SW480 (cell line): Measurements from ENCODE around the gene CMIP.

Experiments
- DNase-seq: peaks from one replicate; pipeline ENCODE4 v3.0.0-alpha.2; 2016; ENCODE audit warnings: low spot score

Gene CMIP

GRCh38 chr16:81447383-81448101 is 2.9 kb downstream of the CMIP start:
- DNase-seq = peak; percentile 22

- DNase-seq = peak; percentile 33
Observed at GRCh38 chr16:81448154-81449131, 3.8 kb downstream of the CMIP start.

- DNase-seq = no peak
Observed at GRCh38 chr16:81449241-81449640, 4.6 kb downstream of the CMIP start.

DNA sequence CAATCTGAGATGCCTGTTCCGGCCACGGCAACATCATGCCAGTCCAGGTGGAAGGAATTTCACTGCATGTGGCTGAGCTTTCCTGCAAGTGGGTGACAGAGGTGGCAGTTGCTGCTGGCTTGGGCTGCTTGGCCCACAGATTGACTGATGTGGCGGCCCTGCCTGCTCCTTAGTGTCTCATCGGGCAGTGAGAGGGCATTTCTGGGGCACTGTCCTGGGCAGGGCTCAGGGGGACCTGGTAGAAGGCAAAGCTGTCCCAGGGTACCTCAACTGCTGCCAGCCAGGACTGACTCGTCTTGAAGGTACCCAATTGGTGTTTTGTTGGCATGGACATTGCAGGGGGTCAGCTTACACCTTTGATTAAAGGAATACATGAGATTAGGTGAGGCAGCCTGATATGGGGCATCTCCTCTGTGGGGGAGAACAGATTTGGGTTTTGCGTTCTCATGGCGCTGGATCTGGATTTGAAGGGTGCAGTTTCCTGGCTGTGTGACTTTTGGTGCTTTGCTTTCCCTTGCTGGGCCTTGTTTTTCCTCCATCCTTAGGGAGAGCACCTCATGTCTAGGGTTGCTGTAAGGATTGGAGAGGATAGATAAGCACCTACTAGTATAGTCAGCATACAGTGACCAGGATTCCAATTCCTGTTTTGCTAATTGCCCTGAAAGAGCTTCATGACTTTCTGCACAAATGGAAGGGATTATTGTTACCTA is 5.4 kb downstream of the CMIP start:
- no peak for DNase-seq

- DNase-seq = no peak
Observed at GRCh38 chr16:81450783-81451491, 6.3 kb downstream of the CMIP start.

GRCh38 chr16:81451753-81452680 is 7.4 kb downstream of the CMIP start:
- peak; percentile 28 for DNase-seq

DNA sequence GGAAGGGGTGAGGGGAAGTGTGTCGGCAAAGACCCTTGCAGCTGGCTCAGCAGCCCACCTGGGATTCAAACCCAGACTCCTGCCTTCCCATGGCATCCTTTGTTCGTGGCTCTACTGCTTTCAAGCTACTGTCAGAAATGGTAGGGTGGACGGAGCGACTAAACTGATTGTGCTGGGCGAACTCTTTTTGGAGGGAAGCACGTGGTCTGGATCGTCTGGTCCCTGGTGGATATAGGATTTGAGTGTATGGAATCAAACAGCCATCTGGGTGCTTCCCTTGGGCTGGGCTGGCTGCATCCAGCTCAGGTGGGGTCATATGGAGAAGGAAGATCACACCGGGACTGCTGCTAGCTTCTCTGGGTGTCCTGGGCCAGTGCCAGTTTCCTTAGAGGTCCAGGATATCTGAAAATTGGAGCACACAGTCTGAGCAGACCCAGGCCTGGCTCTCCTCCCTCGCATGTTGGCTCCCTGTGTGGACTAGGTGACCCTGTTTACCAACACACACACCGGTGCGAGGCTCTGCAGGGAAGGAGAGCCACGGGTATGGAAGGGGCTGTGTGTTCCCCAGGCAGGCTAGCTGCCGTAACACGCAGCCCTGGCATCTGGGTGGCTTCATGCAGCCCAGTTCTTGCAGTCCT is 8.6 kb downstream of the CMIP start:
- DNase-seq = no peak

- no peak for DNase-seq
Observed at GRCh38 chr16:81454044-81454443, 9.4 kb downstream of the CMIP start.

- no peak for DNase-seq
Observed at GRCh38 chr16:81455006-81455405, 10.4 kb downstream of the CMIP start.

- no peak for DNase-seq
Observed at GRCh38 chr16:81455720-81456494, 11.3 kb downstream of the CMIP start.

DNA sequence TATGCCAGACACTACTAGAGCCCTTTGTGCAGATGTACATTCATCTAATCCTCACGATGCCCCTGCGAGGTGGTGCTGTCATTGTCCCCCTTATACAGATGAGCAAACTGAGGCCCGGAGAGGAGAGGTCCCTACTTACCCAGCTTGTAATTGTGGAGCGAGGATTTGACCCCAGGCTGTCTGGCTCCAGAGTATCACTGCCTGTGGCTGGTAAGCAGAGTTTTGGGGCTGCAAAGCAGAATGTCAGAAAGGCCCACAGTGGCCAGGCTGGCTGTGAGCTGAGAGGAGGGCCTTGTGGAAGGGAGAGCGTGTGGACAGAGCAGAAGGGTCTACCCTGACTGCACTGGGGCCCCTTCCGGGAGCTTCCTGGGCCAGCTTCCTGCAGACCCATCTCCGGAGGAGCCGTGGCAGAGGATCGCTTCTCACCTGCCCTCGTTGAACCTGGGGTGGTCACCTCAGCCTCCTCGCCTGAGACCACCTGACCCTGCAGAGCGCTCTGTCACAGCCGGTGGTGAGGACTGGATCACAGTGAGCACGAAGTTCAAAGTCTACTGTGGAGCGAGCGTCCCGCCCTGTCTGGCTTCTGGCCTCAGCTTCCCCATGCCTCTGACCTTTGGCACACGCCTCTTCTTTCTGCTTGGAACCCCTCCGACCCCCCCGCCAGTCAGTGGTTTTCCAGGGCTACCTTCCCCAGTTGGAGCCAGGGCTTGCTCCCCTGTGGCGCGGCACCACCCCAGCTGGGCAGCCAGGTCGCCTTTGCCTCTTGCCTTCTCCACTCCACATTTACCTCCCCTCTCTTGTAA is 12.1 kb downstream of the CMIP start:
- peak; percentile 60 for DNase-seq

GRCh38 chr16:81457326-81458133 is 12.9 kb downstream of the CMIP start:
- DNase-seq = peak; percentile 89

GRCh38 chr16:81458149-81458669 is 13.6 kb downstream of the CMIP start:
- DNase-seq = no peak

GRCh38 chr16:81458827-81459598 is 14.4 kb downstream of the CMIP start:
- DNase-seq = no peak

- DNase-seq = no peak
Observed at GRCh38 chr16:81460075-81460474, 15.5 kb downstream of the CMIP start.

- no peak for DNase-seq
Observed at GRCh38 chr16:81461243-81461642, 16.6 kb downstream of the CMIP start.

- DNase-seq = no peak
Observed at GRCh38 chr16:81461766-81462165, 17.2 kb downstream of the CMIP start.
